Measurements from ENCODE around the gene FYN.

DNA sequence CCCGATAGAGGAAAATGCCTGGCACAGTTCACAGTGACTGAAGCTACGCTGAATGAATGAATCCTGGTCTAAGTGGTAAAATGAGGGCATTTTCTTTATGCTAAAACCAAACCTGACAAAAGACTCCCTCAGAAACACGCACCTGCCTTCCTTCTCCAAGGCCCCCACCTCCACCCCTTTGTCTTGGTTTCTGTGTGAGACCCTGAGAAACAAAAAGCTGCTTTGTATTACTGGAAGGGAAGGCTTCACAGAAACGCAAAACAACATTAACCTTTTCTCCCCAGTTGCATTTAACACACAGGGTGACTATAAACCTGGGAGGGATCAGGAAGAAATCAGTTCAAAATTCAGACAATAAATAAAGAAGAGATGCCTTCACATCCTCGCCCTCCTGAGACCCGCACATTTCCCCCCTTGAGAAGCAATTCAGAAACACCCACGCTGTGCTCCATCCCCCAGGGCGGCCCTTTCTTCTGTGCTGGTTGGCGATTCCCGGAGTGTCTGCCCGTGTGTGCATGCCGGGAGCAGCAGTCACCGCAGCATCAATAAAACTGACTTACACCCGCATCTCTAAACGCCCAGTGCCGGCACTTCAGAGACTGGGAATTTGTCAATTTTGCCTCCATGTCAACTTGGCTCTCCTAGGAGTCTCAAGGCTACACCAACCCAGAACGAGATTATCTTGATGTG is 200.3 kb downstream of the FYN start:
- TF ChIP-seq CEBPB (IDR thresholded peaks at IDR 0.05) (no peak), EGR1 (IDR thresholded peaks at IDR 0.05) (no peak), CREB1 (IDR thresholded peaks at IDR 0.05; ENCODE audit: low read depth) (no peak), TAF1 (IDR thresholded peaks at IDR 0.05; ENCODE audit: low read depth) (no peak), NFIC (IDR thresholded peaks at IDR 0.05) (no peak)
- TF ChIP-seq, protein P1, sequence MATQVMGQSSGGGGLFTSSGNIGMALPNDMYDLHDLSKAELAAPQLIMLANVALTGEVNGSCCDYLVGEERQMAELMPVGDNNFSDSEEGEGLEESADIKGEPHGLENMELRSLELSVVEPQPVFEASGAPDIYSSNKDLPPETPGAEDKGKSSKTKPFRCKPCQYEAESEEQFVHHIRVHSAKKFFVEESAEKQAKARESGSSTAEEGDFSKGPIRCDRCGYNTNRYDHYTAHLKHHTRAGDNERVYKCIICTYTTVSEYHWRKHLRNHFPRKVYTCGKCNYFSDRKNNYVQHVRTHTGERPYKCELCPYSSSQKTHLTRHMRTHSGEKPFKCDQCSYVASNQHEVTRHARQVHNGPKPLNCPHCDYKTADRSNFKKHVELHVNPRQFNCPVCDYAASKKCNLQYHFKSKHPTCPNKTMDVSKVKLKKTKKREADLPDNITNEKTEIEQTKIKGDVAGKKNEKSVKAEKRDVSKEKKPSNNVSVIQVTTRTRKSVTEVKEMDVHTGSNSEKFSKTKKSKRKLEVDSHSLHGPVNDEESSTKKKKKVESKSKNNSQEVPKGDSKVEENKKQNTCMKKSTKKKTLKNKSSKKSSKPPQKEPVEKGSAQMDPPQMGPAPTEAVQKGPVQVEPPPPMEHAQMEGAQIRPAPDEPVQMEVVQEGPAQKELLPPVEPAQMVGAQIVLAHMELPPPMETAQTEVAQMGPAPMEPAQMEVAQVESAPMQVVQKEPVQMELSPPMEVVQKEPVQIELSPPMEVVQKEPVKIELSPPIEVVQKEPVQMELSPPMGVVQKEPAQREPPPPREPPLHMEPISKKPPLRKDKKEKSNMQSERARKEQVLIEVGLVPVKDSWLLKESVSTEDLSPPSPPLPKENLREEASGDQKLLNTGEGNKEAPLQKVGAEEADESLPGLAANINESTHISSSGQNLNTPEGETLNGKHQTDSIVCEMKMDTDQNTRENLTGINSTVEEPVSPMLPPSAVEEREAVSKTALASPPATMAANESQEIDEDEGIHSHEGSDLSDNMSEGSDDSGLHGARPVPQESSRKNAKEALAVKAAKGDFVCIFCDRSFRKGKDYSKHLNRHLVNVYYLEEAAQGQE (IDR thresholded peaks at IDR 0.05; ENCODE audit: low read depth), result no peak
- TF ChIP-seq, protein P2, sequence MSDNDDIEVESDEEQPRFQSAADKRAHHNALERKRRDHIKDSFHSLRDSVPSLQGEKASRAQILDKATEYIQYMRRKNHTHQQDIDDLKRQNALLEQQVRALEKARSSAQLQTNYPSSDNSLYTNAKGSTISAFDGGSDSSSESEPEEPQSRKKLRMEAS (IDR thresholded peaks at IDR 0.05), result no peak

Data from Ishikawa (cell line).